NCI-H82 treated with DMSO at 0.1 percent for 48 hours (cell line): Measurements from ENCODE around the gene ITSN1.

Experiments
- DNase-seq: peaks from one replicate; lab custom pipeline; 2025; ENCODE audit not compliant: unreplicated experiment; lab: John Stamatoyannopoulos, UW

ITSN1 gene

GRCh38 chr21:33834801-33835500 lies 192.7 kb downstream of the ITSN1 start:
- DNase-seq, result no peak

GRCh38 chr21:33835920-33836319 lies 193.6 kb downstream of the ITSN1 start:
- no peak for DNase-seq

GRCh38 chr21:33836408-33836807 lies 194.1 kb downstream of the ITSN1 start:
- no peak for DNase-seq

- no peak for DNase-seq
Measured at GRCh38 chr21:33839167-33839716, 196.9 kb downstream of the ITSN1 start.

- DNase-seq, result no peak
Measured at GRCh38 chr21:33839806-33840205, 197.5 kb downstream of the ITSN1 start.

GRCh38 chr21:33840771-33841170 lies 198.5 kb downstream of the ITSN1 start:
- no peak for DNase-seq

- DNase-seq, result no peak
Measured at GRCh38 chr21:33841561-33841960, 199.3 kb downstream of the ITSN1 start.

GRCh38 chr21:33843216-33843615 lies 200.9 kb downstream of the ITSN1 start:
- no peak for DNase-seq

GRCh38 chr21:33844104-33844889 lies 202.0 kb downstream of the ITSN1 start:
- no peak for DNase-seq

GRCh38 chr21:33844890-33845205 lies 202.5 kb downstream of the ITSN1 start:
- DNase-seq, result no peak

- DNase-seq, result no peak
Measured at GRCh38 chr21:33846141-33846540, 203.8 kb downstream of the ITSN1 start.

GRCh38 chr21:33847588-33848248 lies 205.4 kb downstream of the ITSN1 start:
- DNase-seq, result no peak

- no peak for DNase-seq
Measured at GRCh38 chr21:33848249-33848953, 206.1 kb downstream of the ITSN1 start.

GRCh38 chr21:33849834-33850233 lies 207.5 kb downstream of the ITSN1 start:
- DNase-seq, result no peak

- DNase-seq, result no peak
Measured at GRCh38 chr21:33850401-33850800, 208.1 kb downstream of the ITSN1 start.

- no peak for DNase-seq
Measured at GRCh38 chr21:33850985-33851384, 208.7 kb downstream of the ITSN1 start.

- DNase-seq, result no peak
Measured at GRCh38 chr21:33852485-33852884, 210.2 kb downstream of the ITSN1 start.

- DNase-seq, result no peak
Measured at GRCh38 chr21:33854604-33855003, 212.3 kb downstream of the ITSN1 start.

GRCh38 chr21:33855190-33855589 lies 212.9 kb downstream of the ITSN1 start:
- DNase-seq, result no peak

GRCh38 chr21:33856893-33857527 lies 214.7 kb downstream of the ITSN1 start:
- DNase-seq, result no peak
